Omental fat pad (tissue), 4 donors: ENCODE measurements around the gene GFPT2. TPM values are rescaled to one million over a fixed set of nuclear protein-coding genes. Genes with fewer than 3 reads are reported as not detected.

ENCODE experiments used
- ATAC-seq: fragments of 150-250 bp; one replicate; pipeline ENCODE4 v1.9.1; 2016; ENCODE audit warnings: mild to moderate bottlenecking, moderate library complexity; ENCODE audit not compliant: low FRiP score
- DNase-seq: peaks from one replicate; pipeline ENCODE4 v3.0.0-alpha.2; 2019; ENCODE audit warnings: low spot score
- CTCF ChIP-seq, 3 donors: fragments of 450-650 bp; IDR thresholded peaks; one replicate each; pipeline ENCODE4 v1.5.1; 2016 to 2017; ENCODE audit warnings: antibody characterized with exemption in 3 of 3, mild to moderate bottlenecking in 3 of 3, moderate library complexity in 2 of 3
- total RNA-seq, 4 donors: library from RNA; depleted of rRNA; stranded (reverse); fragments of >200 nt; gene quantifications; one replicate each; pipeline ENCODE4 v1.1.0, GENCODE V29; 2016

GFPT2 gene
- total RNA-seq, 4 donors from 2014 or later: 42.3 to 553 (median 270) TPM

GRCh38 chr5:180352116-180353047 is 754 bp downstream of the GFPT2 start:
- ATAC-seq (peak; percentile 3), DNase-seq (no peak)
- TF ChIP-seq CTCF (IDR thresholded peaks at IDR 0.05): no peak

GRCh38 chr5:180350711-180351465 is 2.2 kb downstream of the GFPT2 start:
- no peak for ATAC-seq
- TF ChIP-seq CTCF (IDR thresholded peaks at IDR 0.05): no peak
- DNase-seq: no peak

- no peak for TF ChIP-seq CTCF (IDR thresholded peaks at IDR 0.05)
- no peak for ATAC-seq
These were observed 2.8 kb downstream of the GFPT2 start for GRCh38 chr5:180350296-180350695.

GRCh38 chr5:180349391-180349790 is 3.7 kb downstream of the GFPT2 start:
- TF ChIP-seq CTCF (IDR thresholded peaks at IDR 0.05): no peak
- ATAC-seq: no peak

More at GRCh38 chr5:180350296-180350695, 2.8 kb downstream of the GFPT2 start:
- DNase-seq: no peak

GRCh38 chr5:180348336-180348735 is 4.8 kb downstream of the GFPT2 start:
- TF ChIP-seq CTCF (IDR thresholded peaks at IDR 0.05): no peak
- DNase-seq (no peak), ATAC-seq (no peak)

More at GRCh38 chr5:180349391-180349790, 3.7 kb downstream of the GFPT2 start:
- DNase-seq: no peak

GRCh38 chr5:180347702-180348101 is 5.4 kb downstream of the GFPT2 start:
- TF ChIP-seq CTCF (IDR thresholded peaks at IDR 0.05): no peak
- ATAC-seq (no peak), DNase-seq (no peak)
